Testis (tissue), 2 donors: ENCODE measurements around the gene RAPGEF5.

Source experiments
- POLR2A ChIP-seq: fragments of 450-650 bp; IDR thresholded peaks from one replicate; pipeline ENCODE4 v1.6.1; 2017; ENCODE audit warnings: antibody characterized with exemption, mild to moderate bottlenecking, moderate library complexity
- TF ChIP-seq, protein P1 (sequence below), 3 experiments: fragments of 450-650 bp in 2 of 3; fragments of 200-600 bp in 1 of 3; sonication (generic) in 1 of 3; IDR thresholded peaks; one replicate each; pipeline ENCODE4 v1.5.1; 2016 to 2019; ENCODE audit warnings: antibody characterized with exemption in 3 of 3, mild to moderate bottlenecking in 2 of 3, moderate library complexity in 1 of 3

DNA sequence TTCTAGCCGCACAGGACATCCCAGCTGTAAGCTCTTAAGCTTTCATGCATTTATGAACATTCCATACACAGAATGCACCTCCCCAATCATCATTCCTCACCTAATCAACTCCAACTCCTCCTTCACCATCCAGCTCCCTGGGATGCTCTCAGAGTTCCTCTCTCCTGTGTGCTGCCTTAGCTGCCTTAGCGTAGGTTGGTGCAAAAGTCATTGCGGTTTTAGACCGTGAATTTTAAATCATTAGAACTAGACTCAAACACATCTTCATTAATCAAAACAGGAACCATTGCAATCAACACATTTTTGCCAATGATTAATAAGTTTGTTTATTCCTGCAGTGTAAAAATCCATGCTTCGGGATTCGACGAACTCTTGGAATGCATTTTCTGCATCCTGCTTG is 251.4 kb downstream of the RAPGEF5 start:
- TF ChIP-seq, protein P1, sequence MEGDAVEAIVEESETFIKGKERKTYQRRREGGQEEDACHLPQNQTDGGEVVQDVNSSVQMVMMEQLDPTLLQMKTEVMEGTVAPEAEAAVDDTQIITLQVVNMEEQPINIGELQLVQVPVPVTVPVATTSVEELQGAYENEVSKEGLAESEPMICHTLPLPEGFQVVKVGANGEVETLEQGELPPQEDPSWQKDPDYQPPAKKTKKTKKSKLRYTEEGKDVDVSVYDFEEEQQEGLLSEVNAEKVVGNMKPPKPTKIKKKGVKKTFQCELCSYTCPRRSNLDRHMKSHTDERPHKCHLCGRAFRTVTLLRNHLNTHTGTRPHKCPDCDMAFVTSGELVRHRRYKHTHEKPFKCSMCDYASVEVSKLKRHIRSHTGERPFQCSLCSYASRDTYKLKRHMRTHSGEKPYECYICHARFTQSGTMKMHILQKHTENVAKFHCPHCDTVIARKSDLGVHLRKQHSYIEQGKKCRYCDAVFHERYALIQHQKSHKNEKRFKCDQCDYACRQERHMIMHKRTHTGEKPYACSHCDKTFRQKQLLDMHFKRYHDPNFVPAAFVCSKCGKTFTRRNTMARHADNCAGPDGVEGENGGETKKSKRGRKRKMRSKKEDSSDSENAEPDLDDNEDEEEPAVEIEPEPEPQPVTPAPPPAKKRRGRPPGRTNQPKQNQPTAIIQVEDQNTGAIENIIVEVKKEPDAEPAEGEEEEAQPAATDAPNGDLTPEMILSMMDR (IDR thresholded peaks at IDR 0.05) = no peak
- TF ChIP-seq POLR2A = no peak
